Muscle of arm (tissue), 14 donors: ENCODE measurements around the gene ACSM2B. TPM values are rescaled to one million over a fixed set of nuclear protein-coding genes. Genes with fewer than 3 reads are reported as not detected.
"Not testable (repeated sequence)": the region's sequence is repeated elsewhere in the genome, so short reads cannot be mapped to it uniquely, and the experiment has no call there.

Source experiments
- DNase-seq: peaks from one replicate; pipeline ENCODE4 v3.0.0-alpha.2; 2013
- long read RNA-seq, 11 donors: transcript quantifications; one replicate each; lab custom pipeline, GENCODE V29; 2026
- polyA plus RNA-seq, 12 donors: library from polyadenylated mRNA; unstranded; fragments of 120-200 nt; gene quantifications; one replicate each; pipeline ENCODE4 v1.2.1, GENCODE V29; 2013; ENCODE audit not compliant: insufficient read length in 12 of 12

ACSM2B gene
- polyA plus RNA-seq: 1 to 10 TPM in 1 of 12 donors, under 1 TPM in 8, not detected in 3; 0.32 to 1.2 (median 0.61) TPM
- long read RNA-seq, donor 1: 0 reads
- long read RNA-seq, donor 2: 0 reads
- long read RNA-seq, donor 3: 0 reads
- long read RNA-seq, donor 4: 0 reads
- long read RNA-seq, donor 5: 0 reads
- long read RNA-seq, donor 6: 0 reads
- long read RNA-seq, donor 7: 0 reads
- long read RNA-seq, donor 8: 0 reads
- long read RNA-seq, donor 9: 0 reads
- long read RNA-seq, donor 10: 0 reads
- long read RNA-seq, donor 11: 0 reads

GRCh38 chr16:20576145-20576544 is at the start of gene ACSM2B:
TSS of gene ACSM2B (minus strand) at chr16:20576367. CDS start at chr16:20564845, 11,522 bp downstream.
- not testable (repeated sequence) for DNase-seq

- DNase-seq: no peak
Observed at GRCh38 chr16:20624882-20625807, 49.0 kb upstream of the ACSM2B start.

- DNase-seq: no peak
Observed at GRCh38 chr16:20624205-20624604, 48.0 kb upstream of the ACSM2B start.

- DNase-seq: no peak
Observed at GRCh38 chr16:20622498-20622870, 46.3 kb upstream of the ACSM2B start.

- DNase-seq: no peak
Observed at GRCh38 chr16:20621406-20621805, 45.2 kb upstream of the ACSM2B start.

GRCh38 chr16:20620770-20621169 is 44.6 kb upstream of the ACSM2B start:
- no peak for DNase-seq

- no peak for DNase-seq
Observed at GRCh38 chr16:20620003-20620402, 43.8 kb upstream of the ACSM2B start.

- DNase-seq: no peak
Observed at GRCh38 chr16:20617271-20617670, 41.1 kb upstream of the ACSM2B start.

GRCh38 chr16:20614186-20615141 is 38.3 kb upstream of the ACSM2B start:
- no peak for DNase-seq

GRCh38 chr16:20613481-20614185 is 37.5 kb upstream of the ACSM2B start:
- no peak for DNase-seq

GRCh38 chr16:20612551-20613480 is 36.6 kb upstream of the ACSM2B start:
- no peak for DNase-seq

- DNase-seq: no peak
Observed at GRCh38 chr16:20611975-20612481, 35.9 kb upstream of the ACSM2B start.

GRCh38 chr16:20611350-20611902 is 35.3 kb upstream of the ACSM2B start:
- DNase-seq: no peak

- DNase-seq: no peak
Observed at GRCh38 chr16:20610892-20611349, 34.8 kb upstream of the ACSM2B start.

GRCh38 chr16:20610211-20610891 is 34.2 kb upstream of the ACSM2B start:
- no peak for DNase-seq

GRCh38 chr16:20602205-20602604 is 26.0 kb upstream of the ACSM2B start:
- not testable (repeated sequence) for DNase-seq

- DNase-seq: not testable (repeated sequence)
Observed at GRCh38 chr16:20599475-20599874, 23.3 kb upstream of the ACSM2B start.

GRCh38 chr16:20598832-20599469 is 22.8 kb upstream of the ACSM2B start:
- DNase-seq: no peak
